ENCODE results near the gene SLC12A3.

Gene SLC12A3

DNA sequence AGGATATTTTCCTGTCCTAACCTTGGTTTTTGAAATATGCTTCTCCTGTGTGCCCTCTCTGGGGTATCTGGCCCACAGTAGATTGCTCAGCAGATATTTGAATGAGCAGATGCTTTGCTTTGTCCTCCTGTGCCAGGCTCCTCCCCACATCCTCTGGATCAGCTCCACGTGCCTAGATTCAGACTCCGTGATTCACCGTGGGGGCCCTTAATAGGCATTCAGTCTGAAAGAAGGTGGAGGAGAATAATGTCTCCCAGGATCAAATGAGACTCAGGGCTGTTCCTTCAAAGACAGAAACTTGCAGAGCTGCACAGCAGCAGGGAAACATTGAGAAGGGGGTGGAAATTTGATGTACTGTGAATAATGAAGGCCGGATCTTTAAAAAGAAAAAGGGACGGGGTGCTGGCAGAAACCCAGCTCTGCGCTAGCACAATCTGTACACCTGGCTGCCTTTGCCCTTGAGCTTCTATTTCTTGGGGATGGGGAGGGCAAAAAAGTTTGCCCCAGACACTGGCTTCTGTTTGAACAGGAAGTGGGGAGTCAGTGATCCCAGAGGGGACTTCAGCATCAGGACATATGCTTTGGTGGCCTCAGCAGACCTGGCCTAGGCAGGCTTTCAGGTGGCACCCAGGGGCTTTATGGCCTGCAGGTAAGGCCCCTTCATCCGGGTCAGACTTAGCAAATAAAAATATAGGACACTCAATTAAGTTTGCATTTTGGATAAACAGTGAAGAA lies 15.9 kb upstream of the SLC12A3 start:
- Histone ChIP-seq H3K9ac (ENCODE audit: low read length) (no peak overlapping the region), H3K27me3 (ENCODE audit: control insufficient read depth, insufficient read depth, low read length) (no peaks in the 10 kb centered on the region), H3K4me3 (ENCODE audit: low read length) (no peak overlapping the region), H3K9me3 (ENCODE audit: control insufficient read depth, low read length) (no peaks in the 10 kb centered on the region), H3K4me1 (ENCODE audit: control insufficient read depth, insufficient read depth, low read length) (no peaks in the 10 kb centered on the region), H3K36me3 (ENCODE audit: control insufficient read depth, insufficient read depth, low read length) (no peaks in the 10 kb centered on the region)

DNA sequence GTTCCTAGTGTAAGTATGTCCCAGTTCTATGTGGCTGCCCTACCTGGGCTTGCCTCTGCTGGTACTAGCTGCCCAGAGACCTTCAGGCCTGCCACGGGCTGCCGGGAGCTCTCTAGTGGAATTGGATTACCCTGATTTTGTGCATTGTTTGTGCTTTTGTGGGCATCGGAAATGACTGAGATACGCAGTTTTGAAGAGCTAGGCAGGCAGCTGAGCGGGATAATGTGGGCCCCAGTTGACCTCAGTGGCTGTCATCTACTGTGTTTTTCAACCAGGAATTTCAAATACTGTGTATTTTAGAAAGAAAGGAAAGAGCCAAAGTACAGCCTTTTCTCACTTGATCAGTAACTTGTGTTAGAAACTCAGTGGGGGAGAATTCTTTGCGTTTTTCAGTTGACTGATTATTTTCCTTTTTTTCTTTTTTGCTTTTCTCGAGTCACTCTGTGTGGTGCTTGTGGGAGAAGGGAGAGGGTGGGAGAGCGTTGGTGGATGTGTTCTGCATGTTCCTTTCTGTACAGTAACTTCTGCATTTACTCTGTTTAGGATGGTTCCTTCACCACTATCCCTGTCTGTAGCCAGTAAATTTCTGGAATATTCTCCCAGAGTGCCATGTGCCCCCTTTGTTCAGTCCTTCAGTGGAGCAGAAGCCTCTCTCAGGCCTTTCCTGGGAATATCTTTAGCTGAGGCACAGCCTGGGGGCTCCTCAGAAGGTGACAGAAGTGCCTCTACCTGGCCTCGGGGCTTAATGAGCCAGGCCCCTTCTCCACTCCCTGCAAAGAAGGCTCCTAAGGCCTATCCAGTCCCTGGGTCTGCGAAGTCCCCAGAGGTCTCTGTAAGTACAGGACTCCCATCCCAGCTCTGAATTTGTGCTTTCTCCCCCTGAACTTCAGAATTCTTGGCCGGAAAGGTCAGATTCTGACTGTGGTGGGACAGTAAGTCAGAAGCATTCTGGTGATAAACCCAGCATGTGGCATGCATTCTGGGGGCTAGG lies 15.0 kb upstream of the SLC12A3 start:
- H3K27me3 ChIP-seq (ENCODE audit: control insufficient read depth, insufficient read depth, low read length) = no peaks in the 10 kb centered on the region
- H3K9me3 ChIP-seq (ENCODE audit: control insufficient read depth, low read length) = no peaks in the 10 kb centered on the region
- H3K9ac ChIP-seq (ENCODE audit: low read length) = no peak overlapping the region
- H3K36me3 ChIP-seq (ENCODE audit: control insufficient read depth, insufficient read depth, low read length) = no peaks in the 10 kb centered on the region
- H3K4me3 ChIP-seq (ENCODE audit: low read length) = no peak overlapping the region
- no peaks in the 10 kb centered on the region for H3K4me1 ChIP-seq (ENCODE audit: control insufficient read depth, insufficient read depth, low read length)

DNA sequence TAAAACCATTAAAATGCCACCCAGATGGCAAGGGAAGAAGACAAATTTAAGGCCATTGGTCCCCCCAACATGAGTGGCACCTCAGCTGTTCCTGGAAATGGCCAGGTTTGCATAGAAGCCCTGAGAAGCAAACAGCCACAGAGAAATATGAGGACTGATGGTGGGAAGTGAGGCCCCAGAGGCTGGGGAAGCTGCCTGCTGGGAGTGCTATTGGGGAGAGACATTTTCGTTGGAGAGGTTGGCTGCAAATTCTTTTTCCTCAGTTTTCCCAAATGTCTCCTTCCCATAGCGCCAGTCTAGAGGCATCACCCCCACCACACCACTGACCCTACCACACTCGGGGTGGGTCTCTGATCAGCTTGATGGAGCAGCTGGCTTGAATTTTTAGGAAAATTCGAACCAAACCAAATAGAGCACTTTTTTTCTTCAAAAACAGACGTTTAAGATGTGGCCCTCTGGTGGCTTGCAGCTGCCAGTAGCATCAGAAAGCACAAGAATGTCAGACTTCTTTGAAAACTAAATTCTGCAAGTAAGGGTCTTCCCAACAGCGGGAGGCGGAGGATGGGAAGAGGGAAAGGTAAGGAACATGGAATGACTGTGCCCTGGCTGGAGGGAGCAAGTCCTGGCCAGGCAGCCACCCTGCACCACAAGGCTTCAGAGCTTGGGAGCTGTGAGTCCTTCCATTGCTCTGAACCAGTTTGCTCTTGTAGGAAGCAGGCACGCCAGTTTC lies 13.2 kb upstream of the SLC12A3 start:
- Histone ChIP-seq H3K4me3 (ENCODE audit: low read length) (no peak overlapping the region), H3K27me3 (ENCODE audit: control insufficient read depth, insufficient read depth, low read length) (no peaks in the 10 kb centered on the region), H3K4me1 (ENCODE audit: control insufficient read depth, insufficient read depth, low read length) (peaks cover 7% of the 10 kb centered on the region), H3K36me3 (ENCODE audit: control insufficient read depth, insufficient read depth, low read length) (no peaks in the 10 kb centered on the region), H3K9me3 (ENCODE audit: control insufficient read depth, low read length) (no peaks in the 10 kb centered on the region), H3K9ac (ENCODE audit: low read length) (no peak overlapping the region)

DNA sequence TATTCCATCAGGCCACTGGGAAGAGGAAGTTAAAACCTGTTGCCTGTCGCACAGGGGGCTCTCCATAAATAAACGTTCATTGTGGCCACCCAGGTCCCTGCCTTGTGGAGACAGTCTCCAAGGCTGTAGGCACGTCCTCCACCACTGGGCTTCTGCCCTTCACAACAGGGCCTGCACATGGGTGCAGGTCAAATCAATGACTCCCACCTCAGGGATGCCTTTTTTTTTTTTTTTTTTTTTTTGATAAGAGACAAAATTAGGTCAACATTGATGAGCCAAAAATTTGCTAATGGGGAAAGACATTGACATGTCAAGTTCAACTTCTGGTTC lies 12.6 kb upstream of the SLC12A3 start:
- Histone ChIP-seq H3K9ac (ENCODE audit: low read length) (no peak overlapping the region), H3K4me1 (ENCODE audit: control insufficient read depth, insufficient read depth, low read length) (peaks cover 7% of the 10 kb centered on the region), H3K36me3 (ENCODE audit: control insufficient read depth, insufficient read depth, low read length) (no peaks in the 10 kb centered on the region), H3K4me3 (ENCODE audit: low read length) (no peak overlapping the region), H3K9me3 (ENCODE audit: control insufficient read depth, low read length) (no peaks in the 10 kb centered on the region), H3K27me3 (ENCODE audit: control insufficient read depth, insufficient read depth, low read length) (no peaks in the 10 kb centered on the region)

DNA sequence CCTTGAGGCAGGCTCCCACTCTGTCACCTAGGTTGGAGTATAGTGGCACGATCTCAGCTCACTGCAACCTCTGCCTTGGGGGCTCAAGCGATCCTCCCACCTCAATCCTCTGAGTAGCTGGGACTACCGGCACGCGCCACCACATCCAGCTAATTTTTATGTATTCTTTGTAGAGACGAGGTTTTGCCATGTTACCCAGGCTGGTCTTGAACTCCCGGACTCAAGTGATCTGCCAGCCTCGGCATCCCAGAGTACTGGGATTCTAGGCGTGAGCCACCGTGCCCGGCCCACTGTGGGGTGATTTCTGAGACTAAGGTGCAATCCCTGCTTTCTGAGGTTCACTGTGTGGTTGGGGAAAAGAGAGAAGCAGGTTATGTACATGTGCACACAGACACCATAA lies 12.0 kb upstream of the SLC12A3 start:
- Histone ChIP-seq H3K27me3 (ENCODE audit: control insufficient read depth, insufficient read depth, low read length) (no peaks in the 10 kb centered on the region), H3K4me3 (ENCODE audit: low read length) (no peak overlapping the region), H3K36me3 (ENCODE audit: control insufficient read depth, insufficient read depth, low read length) (no peaks in the 10 kb centered on the region)

DNA sequence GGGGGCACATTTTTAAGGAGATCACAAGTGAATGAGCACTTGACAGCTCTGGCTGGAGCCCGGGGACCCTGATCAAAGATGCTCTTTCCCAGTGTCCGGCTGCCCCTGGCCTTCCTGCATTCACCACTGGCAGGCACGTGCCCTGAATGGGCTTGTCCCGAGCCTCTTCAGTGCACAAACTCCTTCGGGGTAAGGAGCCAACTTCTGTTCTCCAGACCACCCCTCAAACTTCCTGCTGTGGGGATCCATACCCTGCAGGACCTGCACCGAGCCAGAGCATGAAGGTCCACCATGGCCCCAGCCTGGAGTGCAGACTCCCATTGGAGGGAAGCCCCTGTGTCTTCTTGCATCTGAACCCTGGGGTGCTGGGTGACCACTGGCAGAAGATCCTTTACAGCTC lies 9.8 kb upstream of the SLC12A3 start:
- H3K36me3 ChIP-seq (ENCODE audit: control insufficient read depth, insufficient read depth, low read length) = no peaks in the 10 kb centered on the region
- peaks cover 7% of the 10 kb centered on the region for H3K4me1 ChIP-seq (ENCODE audit: control insufficient read depth, insufficient read depth, low read length)
- H3K4me3 ChIP-seq (ENCODE audit: low read length) = no peak overlapping the region
- H3K9ac ChIP-seq (ENCODE audit: low read length) = no peak overlapping the region
- no peaks in the 10 kb centered on the region for H3K9me3 ChIP-seq (ENCODE audit: control insufficient read depth, low read length)
- H3K27me3 ChIP-seq (ENCODE audit: control insufficient read depth, insufficient read depth, low read length) = no peaks in the 10 kb centered on the region

More for the DNA sequence above, 12.0 kb upstream of the SLC12A3 start:
- peaks cover 7% of the 10 kb centered on the region for H3K4me1 ChIP-seq (ENCODE audit: control insufficient read depth, insufficient read depth, low read length)
- no peaks in the 10 kb centered on the region for H3K9me3 ChIP-seq (ENCODE audit: control insufficient read depth, low read length)
- H3K9ac ChIP-seq (ENCODE audit: low read length) = no peak overlapping the region

DNA sequence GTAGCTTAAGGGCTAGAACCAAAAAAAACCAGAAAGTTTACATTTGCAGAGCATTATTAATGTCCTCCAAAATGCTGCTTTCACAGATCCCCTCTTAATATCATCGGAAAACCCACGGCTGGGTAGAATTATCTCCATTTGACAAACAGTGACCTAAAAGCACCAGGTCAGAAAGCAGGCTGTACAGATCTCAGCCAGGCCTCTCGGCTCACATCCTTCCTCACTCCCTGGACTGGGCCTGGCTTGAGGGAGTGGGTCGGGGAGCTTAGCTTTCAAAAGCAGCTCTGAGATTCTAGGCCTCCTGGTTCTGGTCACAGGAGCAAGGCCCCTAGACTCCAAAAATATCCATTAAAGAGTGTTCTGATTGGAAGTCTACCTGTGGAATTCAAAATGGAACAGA lies 9.1 kb upstream of the SLC12A3 start:
- Histone ChIP-seq H3K36me3 (ENCODE audit: control insufficient read depth, insufficient read depth, low read length) (no peaks in the 10 kb centered on the region), H3K9me3 (ENCODE audit: control insufficient read depth, low read length) (no peaks in the 10 kb centered on the region), H3K4me3 (ENCODE audit: low read length) (no peak overlapping the region), H3K27me3 (ENCODE audit: control insufficient read depth, insufficient read depth, low read length) (no peaks in the 10 kb centered on the region), H3K4me1 (ENCODE audit: control insufficient read depth, insufficient read depth, low read length) (peaks cover 7% of the 10 kb centered on the region), H3K9ac (ENCODE audit: low read length) (no peak overlapping the region)

DNA sequence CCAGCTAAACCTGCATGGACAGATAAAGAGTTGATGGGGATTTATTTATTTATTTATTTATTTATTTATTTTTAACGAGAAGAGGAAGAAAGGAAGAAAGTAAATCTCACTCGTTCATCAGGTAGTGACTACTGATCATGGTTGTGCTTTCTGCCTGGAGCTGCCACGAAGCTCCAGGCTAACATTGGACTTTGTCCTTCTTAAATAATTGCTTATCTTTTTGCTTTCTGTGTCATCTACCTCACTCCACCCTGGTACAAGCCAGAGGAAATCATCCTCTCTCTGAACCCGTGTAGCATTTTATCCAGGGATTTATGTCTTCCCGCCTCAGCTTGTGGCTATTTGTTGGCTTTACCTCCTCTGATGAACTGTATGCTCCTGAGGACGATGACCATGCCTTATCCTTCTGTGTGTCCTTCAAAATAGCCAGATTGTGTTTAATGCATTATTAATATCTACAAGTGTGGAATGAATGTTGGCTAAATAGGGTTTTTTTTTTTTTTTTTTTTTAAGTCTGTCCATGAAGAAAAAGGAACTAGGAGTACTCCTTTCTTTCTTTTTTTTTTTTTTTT lies 8.0 kb upstream of the SLC12A3 start:
- no peaks in the 10 kb centered on the region for H3K36me3 ChIP-seq (ENCODE audit: control insufficient read depth, insufficient read depth, low read length)
- no peaks in the 10 kb centered on the region for H3K27me3 ChIP-seq (ENCODE audit: control insufficient read depth, insufficient read depth, low read length)

DNA sequence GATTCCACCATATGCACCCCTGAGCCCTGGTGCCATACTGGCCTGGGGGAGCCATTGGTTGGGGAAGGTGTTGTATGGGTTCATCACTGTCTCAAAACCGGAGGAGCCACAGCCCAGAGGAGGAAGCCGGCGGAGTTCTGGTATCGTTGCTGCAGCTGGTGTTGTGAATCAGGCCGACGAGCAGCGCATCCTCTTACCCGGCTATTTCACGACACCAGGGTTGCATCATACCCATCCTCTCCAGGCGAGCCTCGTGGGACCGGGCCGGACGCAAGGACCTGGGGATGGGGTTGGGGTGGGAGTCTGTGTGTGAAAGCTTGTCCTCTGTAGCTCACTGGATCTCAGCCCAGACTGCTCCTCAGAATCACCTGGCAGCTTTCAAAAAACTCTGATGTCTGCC lies 6.6 kb upstream of the SLC12A3 start:
- no peak overlapping the region for H3K4me3 ChIP-seq (ENCODE audit: low read length)
- no peaks in the 10 kb centered on the region for H3K27me3 ChIP-seq (ENCODE audit: control insufficient read depth, insufficient read depth, low read length)
- no peak overlapping the region for H3K9ac ChIP-seq (ENCODE audit: low read length)
- peaks cover 7% of the 10 kb centered on the region for H3K4me1 ChIP-seq (ENCODE audit: control insufficient read depth, insufficient read depth, low read length)
- no peaks in the 10 kb centered on the region for H3K36me3 ChIP-seq (ENCODE audit: control insufficient read depth, insufficient read depth, low read length)
- H3K9me3 ChIP-seq (ENCODE audit: control insufficient read depth, low read length) = no peaks in the 10 kb centered on the region

More for the DNA sequence above, 8.0 kb upstream of the SLC12A3 start:
- Histone ChIP-seq H3K9me3 (ENCODE audit: control insufficient read depth, low read length) (no peaks in the 10 kb centered on the region), H3K9ac (ENCODE audit: low read length) (no peak overlapping the region), H3K4me1 (ENCODE audit: control insufficient read depth, insufficient read depth, low read length) (peaks cover 7% of the 10 kb centered on the region), H3K4me3 (ENCODE audit: low read length) (no peak overlapping the region)

DNA sequence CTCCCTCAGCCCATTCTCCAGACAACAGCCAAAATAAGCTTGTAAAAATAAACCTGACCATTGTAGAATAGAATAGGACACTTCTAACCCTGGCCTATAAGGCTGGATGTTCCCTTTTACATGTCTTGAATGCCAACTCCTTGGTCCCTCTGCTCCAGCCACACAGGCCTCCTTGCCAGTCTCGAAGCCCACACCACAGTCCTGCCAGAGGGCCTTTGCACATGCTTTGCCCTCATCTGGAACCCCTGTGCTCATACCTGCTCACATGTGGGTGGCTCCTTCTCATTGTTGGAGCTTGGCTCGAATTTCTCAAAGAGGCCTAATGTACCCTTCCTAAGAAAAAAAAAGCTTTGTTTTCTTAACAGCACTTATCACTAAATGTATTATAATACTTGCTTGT lies 5.4 kb upstream of the SLC12A3 start:
- Histone ChIP-seq H3K4me3 (ENCODE audit: low read length) (no peak overlapping the region), H3K4me1 (ENCODE audit: control insufficient read depth, insufficient read depth, low read length) (peaks cover 7% of the 10 kb centered on the region), H3K27me3 (ENCODE audit: control insufficient read depth, insufficient read depth, low read length) (no peaks in the 10 kb centered on the region), H3K9ac (ENCODE audit: low read length) (no peak overlapping the region), H3K36me3 (ENCODE audit: control insufficient read depth, insufficient read depth, low read length) (no peaks in the 10 kb centered on the region), H3K9me3 (ENCODE audit: control insufficient read depth, low read length) (no peaks in the 10 kb centered on the region)

DNA sequence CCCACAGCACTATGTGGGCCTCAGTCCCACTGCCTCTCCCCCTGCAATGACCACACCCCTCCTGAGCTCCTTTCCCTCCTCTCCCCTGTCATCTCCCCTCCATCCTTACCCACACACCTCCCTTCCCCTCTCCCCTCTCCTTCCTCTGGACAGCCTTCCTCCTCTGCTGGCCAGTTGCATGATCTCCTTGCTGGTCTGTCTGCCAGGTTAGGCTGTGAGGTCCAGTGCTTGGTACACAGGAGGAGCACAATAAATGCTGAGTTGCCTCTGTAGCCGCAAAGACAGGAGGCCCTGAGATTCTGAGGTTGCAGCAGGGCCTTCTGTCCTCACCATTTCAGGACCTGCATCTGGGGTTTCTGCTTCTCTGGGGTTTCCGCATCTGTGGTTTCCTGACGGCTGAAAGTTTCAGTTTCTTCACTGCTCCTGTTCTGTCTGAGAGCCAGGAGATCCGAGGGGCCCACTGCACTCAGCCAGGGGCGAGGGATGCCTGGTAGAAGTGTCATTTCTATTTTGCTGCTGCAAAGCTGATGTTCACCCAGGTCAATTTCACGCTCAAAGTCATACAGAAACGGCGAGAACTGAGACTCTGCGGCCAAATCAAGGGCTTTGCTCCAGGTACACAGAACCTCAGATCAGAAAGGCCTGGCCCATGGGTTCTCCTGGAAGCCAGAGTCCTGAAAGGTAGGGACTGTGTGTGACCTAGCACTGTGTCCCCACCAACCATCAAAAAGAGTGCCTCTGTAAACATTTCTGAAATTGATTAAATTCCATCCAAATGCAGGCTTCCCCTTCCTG lies 4.6 kb upstream of the SLC12A3 start:
- Histone ChIP-seq H3K9ac (ENCODE audit: low read length) (no peak overlapping the region), H3K4me3 (ENCODE audit: low read length) (no peak overlapping the region), H3K9me3 (ENCODE audit: control insufficient read depth, low read length) (no peaks in the 10 kb centered on the region), H3K36me3 (ENCODE audit: control insufficient read depth, insufficient read depth, low read length) (no peaks in the 10 kb centered on the region), H3K4me1 (ENCODE audit: control insufficient read depth, insufficient read depth, low read length) (peaks cover 7% of the 10 kb centered on the region), H3K27me3 (ENCODE audit: control insufficient read depth, insufficient read depth, low read length) (no peaks in the 10 kb centered on the region)
